ENCODE data around the gene SCAMP2. TPM values are rescaled to one million over a fixed set of nuclear protein-coding genes. Genes with fewer than 3 reads are reported as not detected.

SCAMP2 gene
- total and polyA plus RNA-seq, 2 of the 13 experiments (the other 11 are each of a cell fraction or from before 2014, with no cell fraction given) = 34.8 to 121 TPM

GRCh38 chr15:74872702-74873035, 496 bp downstream of the SCAMP2 start (continued):
- TF ChIP-seq ZNF574 (CRISPR knock-in tag; IDR thresholded peaks at IDR 0.05) (no peak), NFKB2 (CRISPR knock-in tag; IDR thresholded peaks at IDR 0.05; ENCODE audit: borderline replicate concordance) (no peak), ZNF761 (CRISPR knock-in tag; conservative IDR thresholded peaks at IDR 0.05) (no peak), THAP7 (CRISPR knock-in tag; IDR thresholded peaks at IDR 0.05) (no peak), SNAI1 (CRISPR knock-in tag; IDR thresholded peaks at IDR 0.05; ENCODE audit: borderline replicate concordance) (0 out of 2 replicates have a peak, but pooled peaks have one; percentile 47), RFX5 (IDR thresholded peaks at IDR 0.05; ENCODE audit: low read depth, low read length) (no peak), ZNF3 (CRISPR knock-in tag; IDR thresholded peaks at IDR 0.05) (no peak), ZNF180 (CRISPR knock-in tag; IDR thresholded peaks at IDR 0.05; ENCODE audit: borderline replicate concordance, low read depth) (no peak), ZNF343 (CRISPR knock-in tag; IDR thresholded peaks at IDR 0.05) (no peak), POGZ (CRISPR knock-in tag; IDR thresholded peaks at IDR 0.05) (0 out of 2 replicates have a peak, but pooled peaks have one; percentile 9), ZBTB44 (CRISPR knock-in tag; IDR thresholded peaks at IDR 0.05) (no peak), FOXC1 (CRISPR knock-in tag; IDR thresholded peaks at IDR 0.05; ENCODE audit: borderline replicate concordance) (no peak), ZBTB20 (CRISPR knock-in tag; IDR thresholded peaks at IDR 0.05; ENCODE audit: borderline replicate concordance, low read depth) (no peak), POLR2A (IDR thresholded peaks at IDR 0.05; ENCODE audit: insufficient read depth in 1 of 2, low read depth in 2 of 2, low read length in 2 of 2) (no peak), ZFP37 (CRISPR knock-in tag; IDR thresholded peaks at IDR 0.05; ENCODE audit: borderline replicate concordance) (no peak), MYC (CRISPR knock-in tag; IDR thresholded peaks at IDR 0.05; ENCODE audit: borderline replicate concordance) (no peak), SNAPC4 (CRISPR knock-in tag; IDR thresholded peaks at IDR 0.05) (0 out of 2 replicates have a peak, but pooled peaks have one; percentile 29), GZF1 (CRISPR knock-in tag; IDR thresholded peaks at IDR 0.05) (no peak), ZNF788 (CRISPR knock-in tag; IDR thresholded peaks at IDR 0.05; ENCODE audit: borderline replicate concordance) (no peak), ZNF431 (CRISPR knock-in tag; IDR thresholded peaks at IDR 0.05; ENCODE audit: borderline replicate concordance, low read depth) (no peak), ZNF841 (CRISPR knock-in tag; IDR thresholded peaks at IDR 0.05; ENCODE audit: borderline replicate concordance) (no peak), ARHGAP35 (CRISPR knock-in tag; IDR thresholded peaks at IDR 0.05; ENCODE audit: borderline replicate concordance) (0 out of 2 replicates have a peak, but pooled peaks have one; percentile 35)

Measured in HepG2 (cell line).